Karpas-422 (cell line): Measurements from ENCODE around the gene GREB1L. TPM values are rescaled to one million over a fixed set of nuclear protein-coding genes. Genes with fewer than 3 reads are reported as not detected.

Experiments
- DNase-seq: peaks from one replicate; pipeline ENCODE4 v3.0.0-alpha.2; 2015
- H2AFZ ChIP-seq: fragments of 200-600 bp; sonication (generic); 2 replicates; pipeline ENCODE4 v1.6.1; 2014; ENCODE audit warnings: antibody characterized with exemption, low read length, mixed read lengths
- H3K27ac ChIP-seq: fragments of 200-600 bp; sonication (generic); 2 replicates; pipeline ENCODE4 v1.5.1; 2014; ENCODE audit warnings: mild to moderate bottlenecking, low read length, moderate library complexity
- H3K27me3 ChIP-seq: fragments of 200-600 bp; sonication (generic); 2 replicates; pipeline ENCODE4 v1.6.1; 2014; ENCODE audit warnings: low read length, mixed read lengths
- H3K36me3 ChIP-seq: fragments of 200-600 bp; sonication (generic); 2 replicates; pipeline ENCODE4 v1.6.1; 2014; ENCODE audit warnings: low read length, mixed read lengths; ENCODE audit not compliant: insufficient read depth
- H3K4me1 ChIP-seq: fragments of 200-600 bp; sonication (generic); 2 replicates; pipeline ENCODE4 v1.6.1; 2014; ENCODE audit warnings: mild to moderate bottlenecking, low read length, mixed read lengths
- H3K4me2 ChIP-seq: fragments of 200-600 bp; sonication (generic); 2 replicates; pipeline ENCODE4 v1.6.1; 2014; ENCODE audit warnings: low read length, low read depth, mild to moderate bottlenecking; ENCODE audit not compliant: poor library complexity, severe bottlenecking
- H3K4me3 ChIP-seq: fragments of 200-600 bp; sonication (generic); 2 replicates; pipeline ENCODE4 v1.5.1; 2014; ENCODE audit warnings: mild to moderate bottlenecking, antibody characterized with exemption, low read length, mixed read lengths
- H3K79me2 ChIP-seq: fragments of 200-600 bp; sonication (generic); 2 replicates; pipeline ENCODE4 v1.6.1; 2014; ENCODE audit warnings: mild to moderate bottlenecking, low read length, mixed read lengths
- H3K9ac ChIP-seq: fragments of 200-600 bp; sonication (generic); 2 replicates; pipeline ENCODE4 v1.6.0; 2014; ENCODE audit warnings: low read length
- H3K9me2 ChIP-seq: fragments of 200-600 bp; sonication (generic), shearing (Covaris generic); replicated peaks from 2 replicates; pipeline ENCODE4 v1.6.0; 2014; ENCODE audit warnings: mild to moderate bottlenecking, low read length, moderate library complexity; ENCODE audit not compliant: insufficient read depth
- H3K9me3 ChIP-seq: fragments of 300-700, 200-600 bp; sonication (generic); 2 replicates; pipeline ENCODE4 v1.6.1; 2014; ENCODE audit warnings: low read length, mixed read lengths
- H4K20me1 ChIP-seq: fragments of 200-600 bp; sonication (generic); 2 replicates; pipeline ENCODE4 v1.6.1; 2014; ENCODE audit warnings: mild to moderate bottlenecking, antibody characterized with exemption, low read length, low read depth; ENCODE audit not compliant: insufficient read depth
- total RNA-seq: library from RNA; depleted of rRNA; stranded (reverse); fragments of >200 nt; shearing (Covaris generic); gene quantifications from 2 replicates; pipeline ENCODE4 v1.2.3, GENCODE V29; 2014; ENCODE audit warnings: low replicate concordance

Gene GREB1L
- total RNA-seq, 1 experiment from 2014 or later = not detected

GRCh38 chr18:21526463-21526862, 284.4 kb downstream of the GREB1L start:
- no peak overlapping the region for H3K9ac ChIP-seq
- H3K9me2 ChIP-seq = no peaks in the 10 kb centered on the region
- no peaks in the 10 kb centered on the region for H3K4me1 ChIP-seq
- H3K9me3 ChIP-seq = no peaks in the 10 kb centered on the region
- H4K20me1 ChIP-seq = no peaks in the 10 kb centered on the region
- H3K79me2 ChIP-seq = peaks cover 8% of the 10 kb centered on the region; the same call in 1 of the 2 replicates
- no peak overlapping the region for H3K4me2 ChIP-seq
- H3K4me3 ChIP-seq = no peak overlapping the region
- H3K27ac ChIP-seq = no peak overlapping the region
- H3K27me3 ChIP-seq = no peaks in the 10 kb centered on the region
- H2AFZ ChIP-seq = no peak overlapping the region
- H3K36me3 ChIP-seq = peaks cover 48% of the 10 kb centered on the region
- DNase-seq = no peak

DNA sequence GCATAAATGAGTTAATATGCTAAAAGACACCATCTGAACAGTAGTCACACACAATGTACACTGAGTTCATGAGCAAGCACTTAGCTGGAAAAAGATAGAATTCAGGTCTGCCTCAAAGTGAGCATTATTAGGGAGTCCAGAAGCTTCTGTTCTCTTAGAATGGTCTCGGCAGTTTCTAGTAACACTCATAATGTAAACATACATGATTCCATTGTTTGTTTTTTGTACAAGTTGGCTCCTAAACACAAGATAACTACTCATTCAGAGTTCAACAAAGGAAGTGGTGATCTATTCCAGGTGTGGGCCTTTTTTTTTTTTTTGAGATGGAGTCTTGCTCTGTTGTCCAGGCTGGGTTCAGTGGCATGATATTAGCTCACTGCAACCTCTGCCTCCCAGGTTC, 292.3 kb downstream of the GREB1L start:
- Histone ChIP-seq H3K27ac (no peak overlapping the region), H3K36me3 (peaks cover 58% of the 10 kb centered on the region), H3K9me3 (no peaks in the 10 kb centered on the region)

DNA sequence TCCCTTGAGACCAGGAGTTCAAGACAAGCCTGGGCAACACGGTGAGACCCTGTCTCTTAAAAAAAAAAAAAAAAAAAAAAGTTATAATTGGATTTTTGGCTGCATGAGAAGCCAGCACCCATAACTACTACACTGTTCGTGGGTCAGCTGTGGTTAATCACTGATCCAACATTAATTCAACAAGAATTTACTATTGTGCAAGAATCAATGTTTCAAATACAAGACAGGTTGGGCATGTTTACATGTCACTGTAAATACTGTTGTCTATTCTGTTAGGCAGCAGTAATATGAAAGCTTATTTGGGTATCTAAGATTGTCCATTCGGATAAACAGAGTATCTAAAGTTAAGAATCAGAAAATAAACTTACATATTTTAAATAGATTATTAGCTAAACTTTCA, 296.2 kb downstream of the GREB1L start:
- Histone ChIP-seq H3K27ac (no peak overlapping the region), H3K36me3 (peaks cover 35% of the 10 kb centered on the region), H3K4me3 (no peak overlapping the region), H4K20me1 (no peaks in the 10 kb centered on the region), H3K79me2 (peaks cover 31% of the 10 kb centered on the region), H3K9me2 (no peaks in the 10 kb centered on the region), H3K9ac (no peak overlapping the region), H3K4me1 (no peaks in the 10 kb centered on the region), H3K9me3 (no peaks in the 10 kb centered on the region), H3K4me2 (no peak overlapping the region), H3K27me3 (no peaks in the 10 kb centered on the region), H2AFZ (no peak overlapping the region)
- no peak for DNase-seq

More for the DNA sequence above, 292.3 kb downstream of the GREB1L start:
- Histone ChIP-seq H3K4me3 (no peak overlapping the region), H3K9ac (no peak overlapping the region), H3K79me2 (peaks cover 12% of the 10 kb centered on the region; the same call in 1 of the 2 replicates), H3K4me1 (no peaks in the 10 kb centered on the region), H2AFZ (no peak overlapping the region), H4K20me1 (no peaks in the 10 kb centered on the region), H3K9me2 (no peaks in the 10 kb centered on the region), H3K27me3 (no peaks in the 10 kb centered on the region), H3K4me2 (no peak overlapping the region)
- DNase-seq = no peak

- peaks cover 25% of the 10 kb centered on the region for H3K36me3 ChIP-seq
- no peak for DNase-seq
- H3K9me2 ChIP-seq = no peaks in the 10 kb centered on the region
- H3K79me2 ChIP-seq = peaks cover 60% of the 10 kb centered on the region
- no peak overlapping the region for H3K27ac ChIP-seq
- no peak overlapping the region for H3K4me2 ChIP-seq
- no peaks in the 10 kb centered on the region for H3K9me3 ChIP-seq
- no peak overlapping the region for H3K9ac ChIP-seq
- no peak overlapping the region for H3K4me3 ChIP-seq
- no peaks in the 10 kb centered on the region for H4K20me1 ChIP-seq
- H3K27me3 ChIP-seq = no peaks in the 10 kb centered on the region
- no peaks in the 10 kb centered on the region for H3K4me1 ChIP-seq
- no peak overlapping the region for H2AFZ ChIP-seq
Observed at GRCh38 chr18:21546423-21546822, 304.4 kb downstream of the GREB1L start.

DNA sequence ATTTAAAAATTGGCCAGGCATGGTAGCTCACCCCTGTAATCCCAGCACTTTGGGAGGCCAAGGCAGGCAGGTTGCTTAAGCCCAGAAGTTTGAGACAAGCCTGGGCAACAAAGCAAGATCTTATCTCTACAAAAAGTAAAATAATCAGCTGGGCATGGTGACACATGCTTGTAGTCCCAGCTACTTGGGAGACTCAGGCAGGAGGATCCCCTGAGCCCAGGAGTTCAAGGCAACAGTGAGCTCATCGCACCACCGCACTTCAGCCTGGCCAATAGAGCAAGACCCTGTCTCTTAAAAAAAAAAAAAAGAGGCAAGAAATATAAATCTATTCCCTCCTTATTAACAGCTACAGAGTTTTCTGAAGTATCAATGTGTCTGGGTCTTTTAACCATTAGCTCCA, 306.6 kb downstream of the GREB1L start:
- Histone ChIP-seq H3K9me3 (no peaks in the 10 kb centered on the region), H3K79me2 (peaks cover 58% of the 10 kb centered on the region), H3K9me2 (no peaks in the 10 kb centered on the region), H4K20me1 (no peaks in the 10 kb centered on the region), H3K9ac (no peak overlapping the region), H2AFZ (no peak overlapping the region), H3K4me3 (no peak overlapping the region), H3K36me3 (peaks cover 32% of the 10 kb centered on the region), H3K27me3 (no peaks in the 10 kb centered on the region), H3K27ac (no peak overlapping the region), H3K4me1 (no peaks in the 10 kb centered on the region), H3K4me2 (no peak overlapping the region)
- DNase-seq = no peak

GRCh38 chr18:21550510-21550970, 308.5 kb downstream of the GREB1L start:
- H3K9ac ChIP-seq = no peak overlapping the region
- no peak overlapping the region for H3K4me2 ChIP-seq
- H3K4me3 ChIP-seq = no peak overlapping the region
- no peak overlapping the region for H2AFZ ChIP-seq
- peaks cover 37% of the 10 kb centered on the region for H3K36me3 ChIP-seq
- H4K20me1 ChIP-seq = no peaks in the 10 kb centered on the region
- H3K9me2 ChIP-seq = no peaks in the 10 kb centered on the region
- no peak for DNase-seq
- H3K9me3 ChIP-seq = no peaks in the 10 kb centered on the region
- H3K79me2 ChIP-seq = peaks cover 61% of the 10 kb centered on the region
- H3K27ac ChIP-seq = no peak overlapping the region
- H3K4me1 ChIP-seq = no peaks in the 10 kb centered on the region
- H3K27me3 ChIP-seq = no peaks in the 10 kb centered on the region

- peaks cover 46% of the 10 kb centered on the region for H3K36me3 ChIP-seq
Observed at GRCh38 chr18:21557607-21558253, 315.7 kb downstream of the GREB1L start.

DNA sequence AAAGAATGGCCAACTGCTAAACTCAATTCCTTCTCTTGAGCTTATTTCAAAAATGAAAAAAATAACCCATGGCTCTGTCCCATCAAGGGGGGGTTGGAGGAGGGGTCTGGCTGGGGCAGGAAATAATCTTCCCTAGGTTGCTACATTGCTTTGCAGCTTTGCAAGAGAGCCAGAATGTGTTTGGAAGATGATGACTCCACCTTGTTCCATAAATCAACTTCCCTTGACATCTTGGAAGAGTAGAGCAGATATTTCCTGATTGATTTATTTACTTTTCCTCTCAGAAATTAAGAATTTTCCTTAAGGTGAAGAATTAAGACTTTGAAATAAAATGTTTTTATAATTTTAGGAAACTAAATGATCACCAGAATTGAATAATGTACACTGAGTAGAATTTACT, 317.2 kb downstream of the GREB1L start:
- Histone ChIP-seq H3K36me3 (peaks cover 53% of the 10 kb centered on the region), H3K4me1 (peaks cover 6% of the 10 kb centered on the region; the same call in 1 of the 2 replicates), H3K27ac (no peak overlapping the region), H3K4me3 (no peak overlapping the region), H3K9me2 (no peaks in the 10 kb centered on the region), H3K9me3 (no peaks in the 10 kb centered on the region), H2AFZ (no peak overlapping the region), H3K4me2 (no peak overlapping the region), H3K27me3 (no peaks in the 10 kb centered on the region), H4K20me1 (no peaks in the 10 kb centered on the region), H3K79me2 (peaks cover 40% of the 10 kb centered on the region), H3K9ac (no peak overlapping the region)
- no peak for DNase-seq

More at GRCh38 chr18:21557607-21558253, 315.7 kb downstream of the GREB1L start:
- Histone ChIP-seq H3K4me1 (peaks cover 6% of the 10 kb centered on the region; the same call in 1 of the 2 replicates), H3K9ac (no peak overlapping the region), H3K4me3 (no peak overlapping the region), H3K9me2 (no peaks in the 10 kb centered on the region), H2AFZ (no peak overlapping the region), H3K27me3 (no peaks in the 10 kb centered on the region), H3K27ac (no peak overlapping the region), H3K4me2 (no peak overlapping the region), H4K20me1 (no peaks in the 10 kb centered on the region), H3K79me2 (peaks cover 44% of the 10 kb centered on the region), H3K9me3 (no peaks in the 10 kb centered on the region)
- no peak for DNase-seq
